ENCODE measurements around the gene SOX21. TPM values are rescaled to one million over a fixed set of nuclear protein-coding genes. Genes with fewer than 3 reads are reported as not detected.
"Not testable (repeated sequence)": the region's sequence is repeated elsewhere in the genome, so short reads cannot be mapped to it uniquely, and the experiment has no call there.

SOX21 gene
- total RNA-seq, 1 experiment from 2014 or later: not detected

DNA sequence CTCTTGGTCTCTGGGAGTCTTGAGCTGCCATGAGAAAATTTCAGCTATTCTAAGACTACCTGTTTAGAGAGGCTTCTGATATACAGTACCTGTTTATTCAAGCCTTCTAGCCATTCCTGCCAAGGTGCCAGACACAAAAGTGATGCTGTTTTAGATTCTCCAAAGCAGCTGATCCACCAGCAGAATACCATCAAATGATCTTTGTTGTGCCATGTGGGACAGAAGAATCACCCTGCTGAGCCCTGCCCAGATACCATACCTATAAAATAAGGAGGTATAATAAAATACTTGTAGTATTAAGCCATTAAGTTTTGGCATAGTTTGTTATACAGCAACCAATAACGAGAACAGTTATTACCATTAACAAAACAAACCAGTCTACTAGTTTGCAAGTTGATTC, 14.1 kb upstream of the SOX21 start:
- TF ChIP-seq, protein P1, sequence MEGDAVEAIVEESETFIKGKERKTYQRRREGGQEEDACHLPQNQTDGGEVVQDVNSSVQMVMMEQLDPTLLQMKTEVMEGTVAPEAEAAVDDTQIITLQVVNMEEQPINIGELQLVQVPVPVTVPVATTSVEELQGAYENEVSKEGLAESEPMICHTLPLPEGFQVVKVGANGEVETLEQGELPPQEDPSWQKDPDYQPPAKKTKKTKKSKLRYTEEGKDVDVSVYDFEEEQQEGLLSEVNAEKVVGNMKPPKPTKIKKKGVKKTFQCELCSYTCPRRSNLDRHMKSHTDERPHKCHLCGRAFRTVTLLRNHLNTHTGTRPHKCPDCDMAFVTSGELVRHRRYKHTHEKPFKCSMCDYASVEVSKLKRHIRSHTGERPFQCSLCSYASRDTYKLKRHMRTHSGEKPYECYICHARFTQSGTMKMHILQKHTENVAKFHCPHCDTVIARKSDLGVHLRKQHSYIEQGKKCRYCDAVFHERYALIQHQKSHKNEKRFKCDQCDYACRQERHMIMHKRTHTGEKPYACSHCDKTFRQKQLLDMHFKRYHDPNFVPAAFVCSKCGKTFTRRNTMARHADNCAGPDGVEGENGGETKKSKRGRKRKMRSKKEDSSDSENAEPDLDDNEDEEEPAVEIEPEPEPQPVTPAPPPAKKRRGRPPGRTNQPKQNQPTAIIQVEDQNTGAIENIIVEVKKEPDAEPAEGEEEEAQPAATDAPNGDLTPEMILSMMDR (IDR thresholded peaks at IDR 0.05; ENCODE audit: unreplicated experiment): no peak
- no TSS peak for BruUV-seq (replicated peaks)
- Mint-ChIP-seq H3K4me3 (ENCODE audit: unreplicated experiment) (no peak overlapping the region), H3K9me3 (ENCODE audit: unreplicated experiment) (no peaks in the 10 kb centered on the region), H3K36me3 (ENCODE audit: insufficient read depth, unreplicated experiment) (no peaks in the 10 kb centered on the region), H3K27me3 (ENCODE audit: insufficient read depth, unreplicated experiment) (no peaks in the 10 kb centered on the region), H3K27ac (ENCODE audit: low read depth, unreplicated experiment) (no peak overlapping the region), H3K4me1 (ENCODE audit: insufficient read depth, unreplicated experiment) (no peaks in the 10 kb centered on the region)
- DNase-seq (ENCODE audit: unreplicated experiment): no peak
- CTCF ChIA-PET: interaction anchor here (0.6 kb wide), 1 partner anchor 392 kb away, joined by 4 read pairs; no protein-coding TSS in a partner anchor
- intact Hi-C loops (cut with micrococcal nuclease): no loop called here
- POLR2A ChIA-PET: no interaction called here

DNA sequence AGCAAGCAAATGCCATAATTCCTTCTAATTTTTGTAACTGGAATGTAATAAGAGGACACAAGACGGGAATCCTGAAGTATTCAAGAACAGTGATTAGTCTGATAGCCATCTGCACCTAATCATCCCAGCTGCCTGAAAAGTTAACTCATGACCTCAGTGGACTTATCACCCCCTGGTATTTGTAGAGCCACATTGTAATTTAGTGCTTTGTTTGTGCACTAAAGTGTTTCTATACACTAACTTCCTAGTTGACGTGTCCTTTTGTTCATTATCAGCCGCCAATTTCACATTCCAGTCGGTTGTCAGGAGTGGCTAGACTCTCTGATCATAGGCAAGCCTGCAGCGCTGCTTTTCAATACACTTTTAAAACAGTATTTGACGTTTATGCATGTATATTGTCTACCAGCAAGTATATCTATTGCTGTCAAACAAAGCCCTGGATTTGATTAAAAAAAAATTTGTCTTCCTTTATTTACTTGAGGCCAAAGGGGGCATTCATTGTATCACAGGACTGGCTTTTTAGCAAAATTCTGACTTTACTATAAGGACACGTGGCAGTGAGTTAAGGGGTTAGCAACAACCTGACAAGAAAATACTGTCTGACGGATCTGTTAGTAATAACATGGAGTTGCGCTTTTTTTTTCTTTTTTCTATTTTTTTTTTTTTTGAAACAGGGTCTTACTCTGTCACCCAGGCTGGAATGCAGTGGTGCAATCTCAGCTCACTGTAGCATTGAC, 10.4 kb upstream of the SOX21 start:
- POLR2A ChIA-PET: no interaction called here
- no peak overlapping the region for H3K4me3 Mint-ChIP-seq (ENCODE audit: unreplicated experiment)
- no peak for DNase-seq (ENCODE audit: unreplicated experiment)
- H3K9me3 Mint-ChIP-seq (ENCODE audit: unreplicated experiment): no peaks in the 10 kb centered on the region
- no peaks in the 10 kb centered on the region for H3K36me3 Mint-ChIP-seq (ENCODE audit: insufficient read depth, unreplicated experiment)
- no peaks in the 10 kb centered on the region for H3K4me1 Mint-ChIP-seq (ENCODE audit: insufficient read depth, unreplicated experiment)
- intact Hi-C loops (cut with micrococcal nuclease): no loop called here
- no peak overlapping the region for H3K27ac Mint-ChIP-seq (ENCODE audit: low read depth, unreplicated experiment)
- CTCF ChIA-PET: no interaction called here
- TF ChIP-seq, protein P1 (IDR thresholded peaks at IDR 0.05; ENCODE audit: unreplicated experiment): no peak
- no TSS peak for BruUV-seq (replicated peaks)
- no peaks in the 10 kb centered on the region for H3K27me3 Mint-ChIP-seq (ENCODE audit: insufficient read depth, unreplicated experiment)

DNA sequence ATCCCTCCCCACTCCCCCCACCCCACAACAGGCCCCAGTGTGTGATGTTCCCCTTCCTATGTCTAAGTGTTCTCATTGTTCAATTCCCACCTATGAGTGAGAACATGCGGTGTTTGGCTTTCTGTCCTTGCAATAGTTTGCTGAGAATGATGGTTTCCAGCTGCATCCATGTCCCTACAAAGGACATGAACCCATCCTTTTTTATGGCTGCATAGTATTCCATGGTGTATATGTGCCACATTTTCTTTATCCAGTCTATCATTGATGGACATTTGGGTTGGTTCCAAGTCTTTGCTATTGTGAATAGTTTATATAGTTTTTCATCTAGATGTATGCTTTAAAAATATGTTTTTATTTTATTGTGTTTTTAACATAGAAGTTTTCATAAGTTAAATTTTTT, 6.4 kb upstream of the SOX21 start:
- H3K36me3 Mint-ChIP-seq (ENCODE audit: insufficient read depth, unreplicated experiment); CTCF ChIA-PET; H3K27ac Mint-ChIP-seq (ENCODE audit: low read depth, unreplicated experiment); POLR2A ChIA-PET; H3K27me3 Mint-ChIP-seq (ENCODE audit: insufficient read depth, unreplicated experiment); H3K4me1 Mint-ChIP-seq (ENCODE audit: insufficient read depth, unreplicated experiment); BruUV-seq (replicated peaks); H3K4me3 Mint-ChIP-seq (ENCODE audit: unreplicated experiment); DNase-seq (ENCODE audit: unreplicated experiment); H3K9me3 Mint-ChIP-seq (ENCODE audit: unreplicated experiment); intact Hi-C loops (cut with micrococcal nuclease): not testable (repeated sequence)

DNA sequence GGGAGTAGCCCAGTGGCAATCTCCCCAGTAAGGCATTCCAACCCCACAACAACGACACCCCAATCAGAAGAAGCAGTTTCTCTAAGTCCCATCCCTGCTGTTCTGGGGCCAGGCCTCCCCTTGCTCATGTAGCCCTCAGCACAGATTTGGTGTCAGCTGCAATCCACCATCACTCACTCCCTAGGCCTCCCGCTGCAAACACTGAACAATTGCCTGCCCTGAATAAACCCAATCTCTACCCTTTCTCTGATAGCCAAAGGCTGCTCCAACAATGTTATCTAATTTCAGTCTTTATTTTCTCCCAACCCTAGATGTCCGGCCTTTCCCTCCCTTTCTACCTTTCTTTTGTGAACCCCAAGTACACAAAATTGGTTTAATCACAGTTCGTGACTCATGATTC, 5.6 kb upstream of the SOX21 start:
- Mint-ChIP-seq H3K27me3 (ENCODE audit: insufficient read depth, unreplicated experiment) (peaks cover 11% of the 10 kb centered on the region), H3K4me3 (ENCODE audit: unreplicated experiment) (no peak overlapping the region), H3K4me1 (ENCODE audit: insufficient read depth, unreplicated experiment) (no peaks in the 10 kb centered on the region), H3K36me3 (ENCODE audit: insufficient read depth, unreplicated experiment) (no peaks in the 10 kb centered on the region), H3K27ac (ENCODE audit: low read depth, unreplicated experiment) (no peak overlapping the region), H3K9me3 (ENCODE audit: unreplicated experiment) (no peaks in the 10 kb centered on the region)
- POLR2A ChIA-PET: no interaction called here
- CTCF ChIA-PET: interaction anchor here (0.7 to 1.6 kb wide), 3 partner anchors 18 to 436 kb away, joined by 3 to 7 read pairs (median 4); no protein-coding TSS in a partner anchor
- no TSS peak for BruUV-seq (replicated peaks)
- DNase-seq (ENCODE audit: unreplicated experiment): no peak
- TF ChIP-seq, protein P1 (IDR thresholded peaks at IDR 0.05; ENCODE audit: unreplicated experiment): no peak
- intact Hi-C loops (cut with micrococcal nuclease): loop anchor here (2.0 kb wide), 1 partner anchor 441 kb away; no protein-coding TSS in a partner anchor
